ENCODE results near the gene KCNK17. TPM values are rescaled to one million over a fixed set of nuclear protein-coding genes. Genes with fewer than 3 reads are reported as not detected.
A peak's percentile ranks its signal among the peaks of the same experiment; 100 is the strongest.

Gene KCNK17
- total RNA-seq, 1 experiment from 2014 or later: not detected

DNA sequence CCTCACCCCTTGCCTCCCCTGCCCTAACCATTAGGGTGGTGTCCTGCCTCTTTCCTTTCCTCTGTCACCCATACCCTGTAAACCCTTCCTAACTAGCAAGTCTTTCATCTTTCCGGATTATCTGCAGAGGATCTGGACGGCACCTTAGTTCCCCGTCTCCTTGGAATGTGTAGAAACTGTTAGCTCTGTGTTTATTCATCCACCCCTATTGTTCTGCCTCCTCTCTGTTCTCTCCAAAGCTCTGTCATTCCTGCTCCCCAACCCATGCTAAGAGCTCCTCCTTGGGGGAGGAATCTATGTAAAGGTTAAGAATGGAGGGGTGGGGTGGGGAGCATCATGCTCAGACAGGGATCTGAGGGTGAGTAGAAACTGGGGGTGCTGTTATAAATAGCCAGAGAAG is 45.5 kb downstream of the KCNK17 start:
- no peak for DNase-seq (ENCODE audit: low read depth)

GRCh38 chr6:39268171-39268570 is 46.0 kb downstream of the KCNK17 start:
- DNase-seq (ENCODE audit: low read depth): no peak

DNA sequence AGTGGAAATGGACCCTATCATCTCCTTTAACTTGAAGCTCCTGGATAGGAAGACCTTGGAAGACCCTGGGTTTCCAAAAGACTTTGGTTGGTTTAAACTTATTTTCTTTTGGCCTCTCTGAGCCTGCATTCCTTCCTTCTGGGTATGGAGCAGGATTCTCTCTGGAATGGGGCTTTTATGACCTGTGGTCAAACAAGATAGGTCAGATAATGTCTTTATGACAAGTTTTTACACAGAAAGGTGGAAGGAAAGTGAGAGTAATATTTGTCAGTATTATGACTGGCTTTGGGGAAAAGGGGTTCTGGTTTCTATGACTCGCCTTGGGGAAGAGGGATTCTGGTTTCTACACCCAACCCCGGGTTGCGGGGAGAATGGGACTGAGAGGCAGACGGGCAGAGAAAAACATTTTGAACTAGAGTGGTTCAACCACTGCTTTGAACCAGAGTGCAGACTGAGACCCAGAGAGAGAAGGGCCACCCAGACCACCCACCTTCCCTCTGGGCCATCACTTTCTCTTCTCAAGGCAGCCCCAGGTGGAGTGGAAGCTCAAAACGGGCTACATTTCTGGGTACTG is 47.4 kb downstream of the KCNK17 start:
- no peak for DNase-seq (ENCODE audit: low read depth)

GRCh38 chr6:39266375-39266774 is 47.8 kb downstream of the KCNK17 start:
- DNase-seq (ENCODE audit: low read depth): no peak

DNA sequence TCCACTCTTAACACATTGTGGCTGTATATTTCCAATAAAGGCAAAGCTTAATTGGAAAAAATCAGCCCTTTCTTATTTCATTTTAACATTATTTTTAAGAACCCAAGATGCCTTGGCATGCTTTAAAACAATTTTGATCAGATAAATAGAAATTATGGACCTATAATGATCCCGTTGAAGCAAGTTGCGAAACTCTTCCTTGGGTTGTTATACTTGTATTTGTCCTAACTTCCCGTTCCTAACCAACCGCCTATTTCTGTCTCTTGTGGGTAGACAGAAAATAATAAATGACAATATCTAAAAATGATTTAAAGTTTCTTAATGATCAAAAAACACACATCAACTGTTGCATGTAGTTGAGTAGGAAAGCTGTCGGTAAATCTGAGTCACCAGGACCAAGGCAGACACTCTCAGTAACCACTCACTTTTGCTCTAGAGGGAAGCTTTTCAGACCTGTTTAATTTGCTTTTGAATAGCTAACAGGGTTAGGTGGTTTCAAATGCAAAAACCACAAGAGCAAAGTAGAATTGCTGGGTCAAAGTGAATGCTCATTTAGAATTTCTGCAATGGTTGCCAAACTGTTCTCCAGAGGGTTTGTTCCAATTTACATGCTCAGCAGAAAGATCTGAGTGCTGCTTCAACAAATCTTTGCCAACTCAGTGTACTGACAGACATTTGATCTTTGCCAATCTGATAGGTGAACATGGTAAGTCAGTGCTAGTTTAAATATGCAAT is 50.7 kb downstream of the KCNK17 start:
- DNase-seq (ENCODE audit: low read depth): peak; percentile 35

GRCh38 chr6:39261751-39262150 is 52.5 kb downstream of the KCNK17 start:
- DNase-seq (ENCODE audit: low read depth): no peak

DNA sequence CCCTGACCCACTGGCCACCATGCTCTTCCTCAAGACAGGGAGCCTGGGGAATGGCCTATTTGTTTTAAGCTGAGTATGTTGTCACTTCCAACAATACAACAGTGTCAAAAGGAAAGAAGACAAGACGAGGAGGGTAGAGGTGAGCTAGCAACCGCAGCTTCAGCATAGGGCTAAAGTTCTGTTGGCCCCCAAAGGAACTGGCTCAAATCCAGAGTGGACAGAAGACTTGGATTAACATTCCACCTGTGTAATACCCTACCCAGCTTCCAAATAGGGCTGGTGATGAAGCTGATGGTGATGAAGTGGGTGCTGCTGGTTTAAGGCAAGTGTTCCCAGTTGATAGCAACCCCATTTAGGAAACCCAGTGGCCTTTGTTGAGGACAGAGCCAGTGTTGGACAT is 53.3 kb downstream of the KCNK17 start:
- DNase-seq (ENCODE audit: low read depth): no peak

DNA sequence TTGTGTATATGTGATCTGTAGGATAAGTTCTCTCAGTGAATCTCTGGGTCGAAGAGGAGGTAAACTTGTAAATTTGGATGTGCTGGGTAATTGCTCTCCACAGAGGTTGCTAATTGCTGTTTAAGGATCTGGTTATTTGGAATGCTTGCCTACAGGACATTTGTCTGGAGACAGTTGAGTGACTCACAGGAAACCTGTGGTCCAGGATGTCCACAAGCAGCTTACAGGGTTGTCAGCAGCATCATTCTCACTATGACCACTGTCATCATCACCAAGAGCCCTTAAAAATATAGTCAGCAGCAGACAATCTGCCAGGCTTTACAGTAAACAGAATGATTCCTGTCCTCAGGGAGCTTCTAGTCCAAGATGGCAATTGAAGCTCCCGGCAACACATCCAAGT is 53.8 kb downstream of the KCNK17 start:
- DNase-seq (ENCODE audit: low read depth): peak; percentile 46

- DNase-seq (ENCODE audit: low read depth): no peak
Measured at GRCh38 chr6:39256294-39256940, 57.8 kb downstream of the KCNK17 start.

GRCh38 chr6:39254999-39255535 is 59.2 kb downstream of the KCNK17 start:
- DNase-seq (ENCODE audit: low read depth): no peak

GRCh38 chr6:39251406-39251805 is 62.8 kb downstream of the KCNK17 start:
- peak; percentile 40 for DNase-seq (ENCODE audit: low read depth)

GRCh38 chr6:39250507-39250906 is 63.7 kb downstream of the KCNK17 start:
- no peak for DNase-seq (ENCODE audit: low read depth)

GRCh38 chr6:39249278-39249677 is 64.9 kb downstream of the KCNK17 start:
- no peak for DNase-seq (ENCODE audit: low read depth)

Other genes with a start within 250 kb of the KCNK17 start
- 18.4 and 22.4 TPM in 2 replicates for gene SAYSD1, start 199.2 kb downstream of the KCNK17 start, total RNA-seq (2014; rRNA removed; shearing (Covaris generic))
- gene KCNK5, start 84.9 kb downstream of the KCNK17 start, total RNA-seq (2014; rRNA removed; shearing (Covaris generic)): 5.2 and 7.1 TPM in 2 replicates
- not detected in 2 replicates for gene KCNK16, start 8.3 kb upstream of the KCNK17 start, total RNA-seq (2014; rRNA removed; shearing (Covaris generic))